GM12878 (cell line): ENCODE data around the gene ARHGAP20. TPM values are rescaled to one million over a fixed set of nuclear protein-coding genes. Genes with fewer than 3 reads are reported as not detected.

Source experiments
- ATAC-seq: fragments of 200-7000 bp; cut with Tn5 transposase; 3 replicates; pipeline ENCODE4 v1.9.1; 2020; ENCODE audit warnings: mild to moderate bottlenecking, moderate library complexity
- BruUV-seq: library from RNA; stranded (reverse); fragments of 400-500 nt; replicated peaks from 2 replicates; lab custom pipeline; 2021; lab: Mats Ljungman, UMichigan
- CTCF ChIA-PET: fragments of 300-600 bp; sonication (Branson Sonifier 250); formaldehyde crosslinking; extraction: SDS; loops from one replicate; lab custom pipeline; 2021; ENCODE audit warnings: inconsistent platforms; lab: Yijun Ruan, JAX
- POLR2A ChIA-PET: fragments of 350-600 bp; formaldehyde crosslinking; extraction: SDS; loops from one replicate; lab custom pipeline; 2021; ENCODE audit warnings: inconsistent platforms; lab: Charles Lee
- RAD21 ChIA-PET: fragments of 300-600 bp; sonication (Branson Sonifier 250); formaldehyde crosslinking; loops from one replicate; lab custom pipeline; 2023; ENCODE audit warnings: antibody characterized with exemption; ENCODE audit not compliant: unreplicated experiment; lab: Charles Lee
- SMC1A ChIA-PET: fragments of 300-600 bp; sonication (Branson Sonifier 250); formaldehyde crosslinking; loops from one replicate; lab custom pipeline; 2023; ENCODE audit not compliant: unreplicated experiment, uncharacterized antibody; lab: Charles Lee
- DNase-seq: peaks from one replicate; pipeline ENCODE4 v3.0.0-alpha.2; 2011; ENCODE audit warnings: low read depth, low spot score
- FAIRE-seq: peaks from 3 replicates; lab custom pipeline; 2011; peaks lifted over from hg19 to GRCh38; lab: Jason Lieb, UNC
- H2AFZ ChIP-seq: 2 replicates; pipeline ENCODE4 v1.6.0; 2011; ENCODE audit warnings: low read depth, low read length, control low read depth; ENCODE audit not compliant: control insufficient read depth
- H3K27ac ChIP-seq: 2 replicates; pipeline ENCODE4 v1.5.1; 2011; ENCODE audit warnings: control low read depth; ENCODE audit not compliant: control insufficient read depth, insufficient read depth
- H3K27me3 ChIP-seq, 2 experiments: replicated peaks in 1 of 2; 2 replicates each; pipeline versions ENCODE4 v1.6.0 to v1.6.1; 2011; ENCODE audit warnings: low read length in 1 of 2; ENCODE audit not compliant: control insufficient read depth in 2 of 2, insufficient read depth in 2 of 2
- H3K36me3 ChIP-seq, 2 experiments: 2 replicates each; pipeline ENCODE4 v1.5.1; 2011; ENCODE audit warnings: low read length in 1 of 2; ENCODE audit not compliant: control insufficient read depth in 2 of 2, insufficient read depth in 2 of 2
- H3K4me1 ChIP-seq: 2 replicates; pipeline ENCODE4 v1.6.1; 2011; ENCODE audit warnings: mild to moderate bottlenecking, low read length, moderate library complexity, mixed read lengths; ENCODE audit not compliant: control insufficient read depth, insufficient read depth
- H3K4me2 ChIP-seq: 2 replicates; pipeline ENCODE4 v1.6.0; 2011; ENCODE audit warnings: control low read depth; ENCODE audit not compliant: control insufficient read depth, insufficient read depth
- H3K4me3 ChIP-seq: fragments of 200-600 bp; sonication (generic); 2 replicates; pipeline ENCODE4 v1.5.1; 2016
- H3K79me2 ChIP-seq: 2 replicates; pipeline ENCODE4 v1.6.0; 2011; ENCODE audit warnings: low read length; ENCODE audit not compliant: control insufficient read depth, insufficient read depth
- H3K9ac ChIP-seq: 2 replicates; pipeline ENCODE4 v1.8.0; 2011; ENCODE audit warnings: low read length, control low read depth, mixed read lengths; ENCODE audit not compliant: control insufficient read depth, insufficient read depth
- H3K9me3 ChIP-seq: replicated peaks from 3 replicates; pipeline ENCODE4 v1.5.1; 2011; ENCODE audit warnings: mild to moderate bottlenecking, low read length; ENCODE audit not compliant: control insufficient read depth, insufficient read depth
- H4K20me1 ChIP-seq: 2 replicates; pipeline ENCODE4 v1.6.0; 2011; ENCODE audit not compliant: control insufficient read depth, insufficient read depth
- CEBPZ ChIP-seq: fragments of 150-350 bp; IDR thresholded peaks from 2 replicates; pipeline ENCODE4 v1.6.1; 2016; ENCODE audit warnings: low read depth, low read length
- FOXK2 ChIP-seq: fragments of 450-650 bp; IDR thresholded peaks from 2 replicates; pipeline ENCODE4 v1.6.1; 2017; ENCODE audit warnings: mild to moderate bottlenecking, moderate library complexity
- FOXM1 ChIP-seq: IDR thresholded peaks from 2 replicates; pipeline ENCODE4 v1.6.1; 2012; ENCODE audit warnings: low read depth, mild to moderate bottlenecking, inconsistent platforms, low read length, moderate library complexity
- HDAC2 ChIP-seq: fragments of 200-600 bp; sonication (generic); IDR thresholded peaks from 2 replicates; pipeline ENCODE4 v1.6.1; 2017
- HDGF ChIP-seq: fragments of 450-650 bp; IDR thresholded peaks from 2 replicates; pipeline ENCODE4 v1.6.1; 2016; ENCODE audit warnings: antibody characterized with exemption
- IKZF1 ChIP-seq: fragments of 450-650 bp; conservative IDR thresholded peaks from 2 replicates; pipeline ENCODE4 v1.6.1; 2017; ENCODE audit warnings: antibody characterized with exemption, mild to moderate bottlenecking
- IRF3 ChIP-seq: fragments of 450-650 bp; IDR thresholded peaks from 2 replicates; pipeline ENCODE4 v1.6.1; 2014; ENCODE audit warnings: mild to moderate bottlenecking
- MTA2 ChIP-seq: fragments of 450-650 bp; IDR thresholded peaks from 2 replicates; pipeline ENCODE4 v1.6.1; 2016; ENCODE audit warnings: low read depth, mild to moderate bottlenecking, moderate library complexity
- NR2C2 ChIP-seq: IDR thresholded peaks from 2 replicates; pipeline ENCODE4 v1.6.1; 2011; ENCODE audit warnings: borderline replicate concordance, low read depth; ENCODE audit not compliant: control insufficient read depth, insufficient read length
- PRDM15 ChIP-seq: fragments of 450-650 bp; formaldehyde crosslinking; IDR thresholded peaks from 2 replicates; pipeline ENCODE4 v1.4.0; 2020; ENCODE audit warnings: mild to moderate bottlenecking, moderate library complexity
- RAD21 ChIP-seq: IDR thresholded peaks from 2 replicates; pipeline ENCODE4 v1.6.1; 2011; ENCODE audit warnings: mild to moderate bottlenecking, low read depth, low read length, moderate library complexity; ENCODE audit not compliant: insufficient read depth
- USF2 ChIP-seq: IDR thresholded peaks from 2 replicates; pipeline ENCODE4 v1.6.1; 2011; ENCODE audit warnings: low read depth, low read length, improper control_type of control experiment, borderline replicate concordance
- WRNIP1 ChIP-seq: IDR thresholded peaks from 2 replicates; pipeline ENCODE4 v1.6.1; 2011; ENCODE audit warnings: low read depth, low read length, improper control_type of control experiment, borderline replicate concordance
- ZNF384 ChIP-seq: IDR thresholded peaks from 2 replicates; pipeline ENCODE4 v1.6.1; 2012; ENCODE audit warnings: low read depth, mild to moderate bottlenecking, low read length, improper control_type of control experiment, borderline replicate concordance
- WGBS: methylation state at CpG from one replicate; pipeline ENCODE4 v1.1.6; 2016; ENCODE audit warnings: low lambda C conversion rate; ENCODE audit not compliant: insufficient replicate concordance, insufficient coverage; ENCODE audit errors: missing lambda C conversion rate; 5-methylcytosine and 5-hydroxymethylcytosine counted together
- in situ Hi-C: fragments of 300-500 bp; cut with MboI; formaldehyde crosslinking; loops from 9 replicates; pipeline ENCODE4 v1.14.3; 2018; ENCODE audit warnings: mixed read lengths
- intact Hi-C: fragments of 100-400 bp; cut with micrococcal nuclease; formaldehyde crosslinking; loops from one replicate; pipeline ENCODE4 v1.14.2; 2022; ENCODE audit not compliant: unreplicated experiment
- polyA plus RNA-seq, 11 experiments: library from polyadenylated mRNA; depleted of rRNA in 4 of 11; unstranded in 6 of 11; stranded (reverse) in 5 of 11; fragments of >200 nt; fragmentation: Nextera tagmentation in 4 of 11; fragmentation: Illumina TruSeq in 1 of 11; extraction: Ambion mirVana in 4 of 11; extraction: Trizol in 1 of 11; gene quantifications; 1 replicate in 1 of 11; 2 replicates in 10 of 11; pipeline versions ENCODE4 v1.2.1 to v1.2.3, GENCODE V29; 2011 to 2016; ENCODE audit warnings: inconsistent platforms in 2 of 11, missing spikeins in 2 of 11, low read depth in 1 of 11
- total RNA-seq, 4 experiments: library from RNA; depleted of rRNA in 3 of 4; stranded (reverse); fragments of >200 nt in 3 of 4; fragmentation: Illumina TruSeq in 1 of 4; extraction: Trizol in 1 of 4; gene quantifications; 2 replicates each; pipeline versions ENCODE4 v1.2.1 to v1.2.3, GENCODE V29; 2013 to 2021
- TF ChIP-seq, protein P1 (sequence below): fragments of 450-650 bp; IDR thresholded peaks from 2 replicates; pipeline ENCODE4 v1.6.1; 2016; ENCODE audit warnings: mild to moderate bottlenecking

ARHGAP20 gene
- total and polyA plus RNA-seq, 10 of the 15 experiments (the other 5 are each of a cell fraction or from before 2014, with no cell fraction given) = 0.01 TPM; not detected in 9

- Histone ChIP-seq H3K4me1 (no peaks in the 10 kb centered on the region), H3K79me2 (no peaks in the 10 kb centered on the region), H3K27ac (no peak overlapping the region), H3K27me3 (no peaks in the 10 kb centered on the region), H3K9me3 (no peaks in the 10 kb centered on the region), H4K20me1 (no peaks in the 10 kb centered on the region), H3K4me3 (no peak overlapping the region), H3K4me2 (no peak overlapping the region), H2AFZ (no peak overlapping the region), H3K36me3 (no peaks in the 10 kb centered on the region), H3K9ac (no peak overlapping the region)
- CTCF ChIA-PET = no interaction called here
- POLR2A ChIA-PET = no interaction called here
- DNase-seq (no peak), FAIRE-seq (no peak), ATAC-seq (no peak)
- BruUV-seq = no TSS peak
- RAD21 ChIA-PET = no interaction called here
- SMC1A ChIA-PET = no interaction called here
- intact Hi-C loops = no loop called here
- WGBS = 2% methylated on average over 2 of the region's 2 CpGs
- in situ Hi-C loops = no loop called here
- TF ChIP-seq IKZF1 (no peak), PRDM15 (no peak), MTA2 (no peak), HDGF (no peak), FOXM1 (no peak), NR2C2 (no peak), FOXK2 (no peak), ZNF384 (no peak), WRNIP1 (no peak), IRF3 (no peak), USF2 (no peak), CEBPZ (no peak), HDAC2 (no peak), RAD21 (no peak)
- TF ChIP-seq, protein P1, sequence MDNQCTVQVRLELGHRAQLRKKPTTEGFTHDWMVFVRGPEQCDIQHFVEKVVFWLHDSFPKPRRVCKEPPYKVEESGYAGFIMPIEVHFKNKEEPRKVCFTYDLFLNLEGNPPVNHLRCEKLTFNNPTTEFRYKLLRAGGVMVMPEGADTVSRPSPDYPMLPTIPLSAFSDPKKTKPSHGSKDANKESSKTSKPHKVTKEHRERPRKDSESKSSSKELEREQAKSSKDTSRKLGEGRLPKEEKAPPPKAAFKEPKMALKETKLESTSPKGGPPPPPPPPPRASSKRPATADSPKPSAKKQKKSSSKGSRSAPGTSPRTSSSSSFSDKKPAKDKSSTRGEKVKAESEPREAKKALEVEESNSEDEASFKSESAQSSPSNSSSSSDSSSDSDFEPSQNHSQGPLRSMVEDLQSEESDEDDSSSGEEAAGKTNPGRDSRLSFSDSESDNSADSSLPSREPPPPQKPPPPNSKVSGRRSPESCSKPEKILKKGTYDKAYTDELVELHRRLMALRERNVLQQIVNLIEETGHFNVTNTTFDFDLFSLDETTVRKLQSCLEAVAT = no peak
Measured at GRCh38 chr11:110621826-110622225, 90.4 kb downstream of the ARHGAP20 start.
